Measurements from ENCODE around the gene SGCA. TPM values are rescaled to one million over a fixed set of nuclear protein-coding genes. Genes with fewer than 3 reads are reported as not detected.

Gene SGCA
- total and polyA plus RNA-seq, 4 donors: 0.31 to 1.3 (median 1.2) TPM; not detected in 1

DNA sequence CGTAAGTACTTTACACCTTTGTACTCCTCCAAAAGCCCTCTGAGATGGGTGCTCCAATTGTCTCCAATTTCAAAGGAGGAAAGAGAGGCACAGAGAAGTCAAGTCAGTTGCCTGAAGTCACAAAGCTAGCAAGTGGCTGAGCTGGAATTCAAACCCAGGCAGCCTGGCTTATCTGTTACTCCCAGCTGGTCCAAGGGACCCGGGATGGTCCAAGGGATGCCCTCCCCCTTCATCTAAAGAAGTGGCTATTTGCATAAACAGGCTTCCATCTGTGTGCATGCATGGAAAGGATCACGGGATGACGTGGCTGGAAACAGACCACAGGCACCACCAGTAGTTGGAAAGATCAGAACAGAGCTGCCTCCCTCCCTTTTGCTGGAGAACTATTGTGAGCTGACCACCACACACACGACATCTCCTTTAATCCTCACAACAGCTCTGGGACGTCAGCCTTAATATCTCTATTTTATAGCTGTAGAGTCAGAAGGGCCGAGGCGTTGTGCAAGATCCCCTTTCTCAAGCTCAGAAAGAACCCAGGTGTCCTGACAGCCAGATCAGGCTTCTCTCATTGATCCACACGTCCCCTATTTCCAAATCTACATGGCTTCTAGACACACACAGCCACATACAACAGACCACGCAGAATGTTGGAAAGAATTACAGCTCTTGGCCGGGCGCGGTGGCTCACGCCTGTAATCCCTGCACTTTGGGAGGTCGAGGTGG lies 46.5 kb downstream of the SGCA start:
- H3K27me3 ChIP-seq (ENCODE audit: control insufficient read depth in 4 of 4, insufficient read depth in 4 of 4, low read length in 3 of 4): no peaks in the 10 kb centered on the region
- H3K4me3 ChIP-seq (ENCODE audit: low read depth in 1 of 3, low read length in 3 of 3): no peak overlapping the region
- DNase-seq (ENCODE audit: low spot score): no peak
- TF ChIP-seq, protein P1, sequence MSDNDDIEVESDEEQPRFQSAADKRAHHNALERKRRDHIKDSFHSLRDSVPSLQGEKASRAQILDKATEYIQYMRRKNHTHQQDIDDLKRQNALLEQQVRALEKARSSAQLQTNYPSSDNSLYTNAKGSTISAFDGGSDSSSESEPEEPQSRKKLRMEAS (IDR thresholded peaks at IDR 0.05): no peak
- TF ChIP-seq TAF1 (conservative IDR thresholded peaks at IDR 0.05) (no peak), RAD21 (IDR thresholded peaks at IDR 0.05) (no peak), GABPA (IDR thresholded peaks at IDR 0.05 in 1 of 2, conservative IDR thresholded peaks at IDR 0.05 in 1 of 2) (no peak), JUND (IDR thresholded peaks at IDR 0.05) (no peak), NR2F2 (IDR thresholded peaks at IDR 0.05) (no peak), FOXA2 (IDR thresholded peaks at IDR 0.05) (no peak), SP1 (IDR thresholded peaks at IDR 0.05) (no peak), RXRA (IDR thresholded peaks at IDR 0.05) (no peak), REST (IDR thresholded peaks at IDR 0.05) (no peak)
- TF ChIP-seq, protein P2, sequence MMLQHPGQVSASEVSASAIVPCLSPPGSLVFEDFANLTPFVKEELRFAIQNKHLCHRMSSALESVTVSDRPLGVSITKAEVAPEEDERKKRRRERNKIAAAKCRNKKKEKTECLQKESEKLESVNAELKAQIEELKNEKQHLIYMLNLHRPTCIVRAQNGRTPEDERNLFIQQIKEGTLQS (IDR thresholded peaks at IDR 0.05): no peak
- TF ChIP-seq, protein P3, sequence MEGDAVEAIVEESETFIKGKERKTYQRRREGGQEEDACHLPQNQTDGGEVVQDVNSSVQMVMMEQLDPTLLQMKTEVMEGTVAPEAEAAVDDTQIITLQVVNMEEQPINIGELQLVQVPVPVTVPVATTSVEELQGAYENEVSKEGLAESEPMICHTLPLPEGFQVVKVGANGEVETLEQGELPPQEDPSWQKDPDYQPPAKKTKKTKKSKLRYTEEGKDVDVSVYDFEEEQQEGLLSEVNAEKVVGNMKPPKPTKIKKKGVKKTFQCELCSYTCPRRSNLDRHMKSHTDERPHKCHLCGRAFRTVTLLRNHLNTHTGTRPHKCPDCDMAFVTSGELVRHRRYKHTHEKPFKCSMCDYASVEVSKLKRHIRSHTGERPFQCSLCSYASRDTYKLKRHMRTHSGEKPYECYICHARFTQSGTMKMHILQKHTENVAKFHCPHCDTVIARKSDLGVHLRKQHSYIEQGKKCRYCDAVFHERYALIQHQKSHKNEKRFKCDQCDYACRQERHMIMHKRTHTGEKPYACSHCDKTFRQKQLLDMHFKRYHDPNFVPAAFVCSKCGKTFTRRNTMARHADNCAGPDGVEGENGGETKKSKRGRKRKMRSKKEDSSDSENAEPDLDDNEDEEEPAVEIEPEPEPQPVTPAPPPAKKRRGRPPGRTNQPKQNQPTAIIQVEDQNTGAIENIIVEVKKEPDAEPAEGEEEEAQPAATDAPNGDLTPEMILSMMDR (IDR thresholded peaks at IDR 0.05; ENCODE audit: low read depth, low read length, missing input control): no peak
- H3K9me3 ChIP-seq (ENCODE audit: control insufficient read depth in 4 of 4, low read length in 3 of 4): no peaks in the 10 kb centered on the region
- 77% methylated on average over 15 of the region's 15 CpGs for WGBS
- H3K9ac ChIP-seq (ENCODE audit: low read depth in 1 of 2, low read length in 2 of 2): no peak overlapping the region
- no peaks in the 10 kb centered on the region for H3K36me3 ChIP-seq (ENCODE audit: control insufficient read depth in 4 of 4, insufficient read depth in 3 of 4, low read depth in 1 of 4, low read length in 3 of 4)
- no peak overlapping the region for H3K27ac ChIP-seq (ENCODE audit: low read depth in 1 of 2, low read length in 2 of 2)
- H3K4me1 ChIP-seq (ENCODE audit: control insufficient read depth in 4 of 4, insufficient read depth in 4 of 4, low read length in 3 of 4): peaks cover 0 to 6% (median under 1%) of the 10 kb centered on the region in 4 donors

DNA sequence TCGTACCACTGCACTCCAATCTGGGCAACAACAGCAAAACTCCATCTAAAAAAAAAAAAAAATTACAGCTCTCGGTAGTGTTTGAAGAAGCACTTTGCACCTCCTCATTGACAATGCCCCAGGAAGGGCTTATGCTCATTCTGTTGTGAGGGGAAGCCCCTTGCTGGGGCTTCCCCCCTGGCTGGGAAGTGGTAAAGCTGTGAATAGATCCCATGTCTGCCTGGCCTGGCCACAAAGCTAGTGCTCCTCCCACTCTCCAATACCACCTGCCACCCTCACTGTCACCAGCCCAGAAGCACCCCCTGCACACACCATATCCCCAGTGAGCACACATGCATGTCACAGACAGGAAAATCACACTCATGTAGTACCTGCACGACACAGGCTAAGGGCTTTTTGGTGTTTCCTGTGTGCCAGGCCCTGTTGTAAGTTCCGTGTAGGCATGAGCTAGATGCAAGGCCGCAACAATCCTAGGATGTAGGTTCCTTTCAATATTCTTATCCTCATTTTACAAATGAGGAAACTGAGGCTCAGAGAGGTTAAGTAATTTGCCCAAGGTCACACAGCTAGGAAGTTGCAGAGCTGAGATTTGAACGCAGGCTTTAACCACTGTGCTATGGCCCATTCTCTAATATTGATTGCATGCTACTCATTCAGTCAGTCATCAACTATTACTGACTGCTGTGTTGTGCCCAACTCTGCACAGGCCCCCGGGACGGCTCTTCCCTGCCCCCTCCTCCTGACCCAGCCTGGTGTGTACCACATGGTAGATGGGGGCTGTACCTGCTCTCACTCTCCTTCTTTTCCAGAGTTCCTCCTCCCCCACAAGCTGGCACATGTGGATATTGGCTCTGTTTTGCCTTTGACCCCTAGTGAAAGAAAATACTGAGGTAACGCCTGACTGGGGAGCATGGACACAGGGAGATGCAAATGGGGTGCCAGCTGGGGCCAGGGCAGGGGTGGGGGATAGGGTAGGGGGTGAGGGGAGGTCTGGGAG lies 47.5 kb downstream of the SGCA start:
- peak in 1 of 2 donors; percentile 19 for TF ChIP-seq HNF4A (conservative IDR thresholded peaks at IDR 0.05)
- TF ChIP-seq, protein P2 (IDR thresholded peaks at IDR 0.05): no peak
- 70% methylated on average over 9 of the region's 9 CpGs for WGBS
- Histone ChIP-seq H3K4me1 (ENCODE audit: control insufficient read depth in 4 of 4, insufficient read depth in 4 of 4, low read length in 3 of 4) (peaks cover 3 to 13% (median 10%) of the 10 kb centered on the region in 4 donors), H3K27me3 (ENCODE audit: control insufficient read depth in 4 of 4, insufficient read depth in 4 of 4, low read length in 3 of 4) (no peaks in the 10 kb centered on the region), H3K36me3 (ENCODE audit: control insufficient read depth in 4 of 4, insufficient read depth in 3 of 4, low read depth in 1 of 4, low read length in 3 of 4) (no peaks in the 10 kb centered on the region), H3K9me3 (ENCODE audit: control insufficient read depth in 4 of 4, low read length in 3 of 4) (no peaks in the 10 kb centered on the region), H3K9ac (ENCODE audit: low read depth in 1 of 2, low read length in 2 of 2) (no peak overlapping the region), H3K27ac (ENCODE audit: low read depth in 1 of 2, low read length in 2 of 2) (no peak overlapping the region), H3K4me3 (ENCODE audit: low read depth in 1 of 3, low read length in 3 of 3) (no peak overlapping the region)
- DNase-seq (ENCODE audit: low spot score): no peak

All from liver (tissue), 9 donors.